Astrocyte (in vitro differentiated cells and primary cell): ENCODE results near the gene SOCS2. TPM values are rescaled to one million over a fixed set of nuclear protein-coding genes. Genes with fewer than 3 reads are reported as not detected.

Source experiments
- DNase-seq: peaks from one replicate; pipeline ENCODE4 v3.0.0-alpha.2; 2010; ENCODE audit warnings: low read depth
- FAIRE-seq: peaks from 2 replicates; lab custom pipeline; 2011; peaks lifted over from hg19 to GRCh38; lab: Jason Lieb, UNC
- H2AFZ ChIP-seq: 2 replicates; pipeline ENCODE4 v1.6.0; 2012; ENCODE audit warnings: low read depth, low read length, inconsistent platforms
- H3K27ac ChIP-seq: 2 replicates; pipeline ENCODE4 v1.5.1; 2011; ENCODE audit warnings: low read depth, low read length, inconsistent platforms
- H3K27me3 ChIP-seq: 2 replicates; pipeline ENCODE4 v1.6.0; 2011; ENCODE audit warnings: low read length, inconsistent platforms; ENCODE audit not compliant: insufficient read depth
- H3K36me3 ChIP-seq: 2 replicates; pipeline ENCODE4 v1.5.1; 2011; ENCODE audit warnings: low read length, inconsistent platforms; ENCODE audit not compliant: insufficient read depth
- H3K4me1 ChIP-seq: 2 replicates; pipeline ENCODE4 v1.5.1; 2011; ENCODE audit warnings: low read length, inconsistent platforms; ENCODE audit not compliant: insufficient read depth
- H3K4me2 ChIP-seq: 2 replicates; pipeline ENCODE4 v1.6.0; 2012; ENCODE audit warnings: low read length, inconsistent platforms
- H3K4me3 ChIP-seq: 2 replicates; pipeline ENCODE4 v1.5.1; 2011; ENCODE audit warnings: low read depth, mild to moderate bottlenecking, low read length, inconsistent platforms; ENCODE audit not compliant: insufficient read depth
- H3K79me2 ChIP-seq: 2 replicates; pipeline ENCODE4 v1.6.0; 2012; ENCODE audit warnings: mild to moderate bottlenecking, low read length, inconsistent platforms; ENCODE audit not compliant: insufficient read depth
- H3K9ac ChIP-seq: 2 replicates; pipeline ENCODE4 v1.6.0; 2012; ENCODE audit warnings: mild to moderate bottlenecking, low read length, inconsistent platforms
- H3K9me3 ChIP-seq: 2 replicates; pipeline ENCODE4 v1.5.1; 2012; ENCODE audit warnings: low read depth, mild to moderate bottlenecking, low read length, inconsistent platforms; ENCODE audit not compliant: insufficient read depth
- H4K20me1 ChIP-seq: 2 replicates; pipeline ENCODE4 v1.6.0; 2012; ENCODE audit warnings: low read length, inconsistent platforms; ENCODE audit not compliant: insufficient read depth
- H3K27ac Mint-ChIP-seq: one replicate; pipeline ENCODE4 v1.8.0; 2021; ENCODE audit warnings: mild to moderate bottlenecking, mixed read lengths; ENCODE audit not compliant: unreplicated experiment
- H3K27me3 Mint-ChIP-seq: one replicate; pipeline ENCODE4 v1.8.0; 2021; ENCODE audit warnings: low read depth, mixed read lengths; ENCODE audit not compliant: unreplicated experiment
- H3K36me3 Mint-ChIP-seq: one replicate; pipeline ENCODE4 v1.8.0; 2021; ENCODE audit warnings: low read depth, mixed read lengths; ENCODE audit not compliant: unreplicated experiment
- H3K4me1 Mint-ChIP-seq: one replicate; pipeline ENCODE4 v1.8.0; 2021; ENCODE audit warnings: low read depth, mixed read lengths; ENCODE audit not compliant: unreplicated experiment
- H3K4me3 Mint-ChIP-seq: one replicate; pipeline ENCODE4 v1.8.0; 2021; ENCODE audit warnings: mild to moderate bottlenecking, moderate library complexity, mixed read lengths; ENCODE audit not compliant: unreplicated experiment
- H3K9me3 Mint-ChIP-seq: one replicate; pipeline ENCODE4 v1.8.0; 2021; ENCODE audit warnings: mild to moderate bottlenecking, mixed read lengths; ENCODE audit not compliant: unreplicated experiment
- EZH2 ChIP-seq: IDR thresholded peaks from 2 replicates; pipeline ENCODE4 v1.6.1; 2012; ENCODE audit warnings: mild to moderate bottlenecking, low read length, inconsistent platforms; ENCODE audit not compliant: insufficient read depth
- total RNA-seq: library from RNA; stranded (reverse); gene quantifications from 2 replicates; pipeline ENCODE4 v1.2.1, GENCODE V29; 2021
- TF ChIP-seq, protein P1 (sequence below): IDR thresholded peaks from 2 replicates; pipeline ENCODE4 v1.5.1; 2011; ENCODE audit warnings: low read depth, mild to moderate bottlenecking, inconsistent platforms, low read length, moderate library complexity; ENCODE audit not compliant: insufficient read depth

SOCS2 gene
- total RNA-seq, 1 donor from 2014 or later, result 6.4 TPM

DNA sequence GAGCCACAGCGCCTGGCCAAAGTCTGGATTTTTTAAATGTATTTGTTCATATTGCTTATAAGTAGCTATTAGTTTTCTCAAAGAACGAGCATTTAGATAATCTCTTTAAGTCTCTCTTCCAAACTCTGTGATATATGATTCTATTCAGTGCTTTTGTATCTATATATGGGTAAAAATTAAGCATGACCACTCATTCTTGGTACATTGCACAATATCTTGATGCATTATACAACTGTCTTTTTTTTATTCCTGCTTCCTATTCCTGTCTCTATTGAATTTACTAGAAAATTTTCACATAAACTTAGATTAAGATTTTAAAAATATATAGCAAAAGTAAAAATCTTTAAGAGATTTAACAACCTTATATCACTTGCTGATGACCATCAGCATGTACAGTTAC, 29.1 kb downstream of the SOCS2 start:
- Histone ChIP-seq H2AFZ (no peak overlapping the region), H4K20me1 (no peaks in the 10 kb centered on the region), H3K4me2 (no peak overlapping the region), H3K4me3 (no peak overlapping the region), H3K27me3 (no peaks in the 10 kb centered on the region), H3K9ac (no peak overlapping the region), H3K9me3 (no peaks in the 10 kb centered on the region), H3K27ac (no peak overlapping the region), H3K36me3 (no peaks in the 10 kb centered on the region), H3K79me2 (no peaks in the 10 kb centered on the region), H3K4me1 (no peaks in the 10 kb centered on the region)
- H3K4me1 Mint-ChIP-seq, result no peaks in the 10 kb centered on the region
- no peak overlapping the region for H3K4me3 Mint-ChIP-seq
- H3K9me3 Mint-ChIP-seq, result no peaks in the 10 kb centered on the region
- H3K27ac Mint-ChIP-seq, result no peak overlapping the region
- DNase-seq (no peak), FAIRE-seq (no peak)
- H3K36me3 Mint-ChIP-seq, result peaks cover 2% of the 10 kb centered on the region
- no peaks in the 10 kb centered on the region for H3K27me3 Mint-ChIP-seq
- TF ChIP-seq, protein P1, sequence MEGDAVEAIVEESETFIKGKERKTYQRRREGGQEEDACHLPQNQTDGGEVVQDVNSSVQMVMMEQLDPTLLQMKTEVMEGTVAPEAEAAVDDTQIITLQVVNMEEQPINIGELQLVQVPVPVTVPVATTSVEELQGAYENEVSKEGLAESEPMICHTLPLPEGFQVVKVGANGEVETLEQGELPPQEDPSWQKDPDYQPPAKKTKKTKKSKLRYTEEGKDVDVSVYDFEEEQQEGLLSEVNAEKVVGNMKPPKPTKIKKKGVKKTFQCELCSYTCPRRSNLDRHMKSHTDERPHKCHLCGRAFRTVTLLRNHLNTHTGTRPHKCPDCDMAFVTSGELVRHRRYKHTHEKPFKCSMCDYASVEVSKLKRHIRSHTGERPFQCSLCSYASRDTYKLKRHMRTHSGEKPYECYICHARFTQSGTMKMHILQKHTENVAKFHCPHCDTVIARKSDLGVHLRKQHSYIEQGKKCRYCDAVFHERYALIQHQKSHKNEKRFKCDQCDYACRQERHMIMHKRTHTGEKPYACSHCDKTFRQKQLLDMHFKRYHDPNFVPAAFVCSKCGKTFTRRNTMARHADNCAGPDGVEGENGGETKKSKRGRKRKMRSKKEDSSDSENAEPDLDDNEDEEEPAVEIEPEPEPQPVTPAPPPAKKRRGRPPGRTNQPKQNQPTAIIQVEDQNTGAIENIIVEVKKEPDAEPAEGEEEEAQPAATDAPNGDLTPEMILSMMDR, result no peak
- TF ChIP-seq EZH2, result no peak

GRCh38 chr12:93602897-93603668, 30.6 kb downstream of the SOCS2 start:
- TF ChIP-seq EZH2, result no peak
- TF ChIP-seq, protein P1, result no peak
- H3K27me3 Mint-ChIP-seq, result no peaks in the 10 kb centered on the region

DNA sequence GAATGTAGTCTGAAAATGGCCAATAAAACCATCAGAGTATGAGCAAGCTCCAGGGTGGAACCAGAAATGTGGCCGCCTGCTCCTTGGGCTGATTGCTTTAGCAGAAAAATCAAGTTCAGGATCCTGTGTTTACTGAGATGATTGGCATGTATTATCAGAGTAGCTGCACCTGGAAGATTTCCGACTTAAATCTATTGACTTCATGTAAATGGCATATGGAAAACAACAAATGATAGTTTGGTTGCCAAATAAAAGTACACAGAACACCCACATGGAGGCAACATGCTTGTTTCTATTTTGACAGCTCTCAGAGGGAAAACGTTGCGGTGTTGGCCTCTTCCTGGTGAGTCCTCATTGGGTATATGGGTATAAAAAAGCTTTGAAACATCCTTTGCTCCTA, 31.3 kb downstream of the SOCS2 start:
- DNase-seq, result no peak
- Histone ChIP-seq H3K9me3 (no peaks in the 10 kb centered on the region), H3K4me3 (no peak overlapping the region), H2AFZ (no peak overlapping the region), H4K20me1 (no peaks in the 10 kb centered on the region), H3K27ac (no peak overlapping the region), H3K9ac (no peak overlapping the region), H3K27me3 (no peaks in the 10 kb centered on the region), H3K36me3 (no peaks in the 10 kb centered on the region), H3K4me1 (no peaks in the 10 kb centered on the region), H3K4me2 (no peak overlapping the region), H3K79me2 (no peaks in the 10 kb centered on the region)
- Mint-ChIP-seq H3K4me1 (no peaks in the 10 kb centered on the region), H3K27ac (no peak overlapping the region), H3K36me3 (peaks cover 2% of the 10 kb centered on the region), H3K9me3 (no peaks in the 10 kb centered on the region), H3K4me3 (no peak overlapping the region), H3K27me3 (no peaks in the 10 kb centered on the region)
- no peak for TF ChIP-seq EZH2
- TF ChIP-seq, protein P1, result no peak
- no peak for FAIRE-seq

More at GRCh38 chr12:93602897-93603668, 30.6 kb downstream of the SOCS2 start:
- Mint-ChIP-seq H3K9me3 (no peaks in the 10 kb centered on the region), H3K4me3 (no peak overlapping the region), H3K4me1 (no peaks in the 10 kb centered on the region), H3K36me3 (peaks cover 2% of the 10 kb centered on the region), H3K27ac (no peak overlapping the region)
- no peaks in the 10 kb centered on the region for H3K27me3 ChIP-seq
- no peak for DNase-seq
- no peaks in the 10 kb centered on the region for H4K20me1 ChIP-seq
- H3K79me2 ChIP-seq, result no peaks in the 10 kb centered on the region
- no peak overlapping the region for H2AFZ ChIP-seq
- H3K36me3 ChIP-seq, result no peaks in the 10 kb centered on the region
- no peak overlapping the region for H3K9ac ChIP-seq
- H3K4me1 ChIP-seq, result no peaks in the 10 kb centered on the region
- H3K9me3 ChIP-seq, result no peaks in the 10 kb centered on the region
- no peak overlapping the region for H3K27ac ChIP-seq
- H3K4me3 ChIP-seq, result no peak overlapping the region
- no peak overlapping the region for H3K4me2 ChIP-seq
- no peak for FAIRE-seq
